ENCODE results near the gene SLC35A4. TPM values are rescaled to one million over a fixed set of nuclear protein-coding genes. Genes with fewer than 3 reads are reported as not detected.

Gene SLC35A4
- total RNA-seq: 100 to 1,000 TPM in 1 of 2 donors, 10 to 100 TPM in 1; 84.3 to 105 TPM
- polyA plus RNA-seq (ENCODE audit: insufficient read depth, low read depth, low replicate concordance): 97.0 TPM
- long read RNA-seq, donor 1, transcript SLC35A4-202 (2 exons, 3,617 nt): minor isoform, 7 of 100 reads
- long read RNA-seq, donor 1, transcript SLC35A4-201 (3 exons, 3,041 nt): major isoform, 39 of 100 reads
- long read RNA-seq, donor 1, partial matches to known transcripts: 54 of 100 reads
- long read RNA-seq, donor 1, other reads (novel, unspliced or antisense): 0 of 100 reads
- long read RNA-seq, donor 2, transcript SLC35A4-201 (3 exons, 3,041 nt): major isoform, 29 of 32 reads
- long read RNA-seq, donor 2, partial matches to known transcripts: 0 of 32 reads
- long read RNA-seq, donor 2, other reads (novel, unspliced or antisense): 0 of 32 reads

GRCh38 chr5:140564196-140565023 is at the start of gene SLC35A4, which contains the start of gene APBB3:
TSS of gene SLC35A4 (plus strand) at chr5:140564828. CDS start at chr5:140567170, 2,342 bp downstream.
TSS of gene APBB3 (minus strand) at chr5:140564598. CDS start at chr5:140564245, 353 bp downstream.
- Histone ChIP-seq H3K4me3 (peak within 1 kb of the TSS; percentile 61 to 76), H3K9me3 (no peaks in the 10 kb centered on the region), H3K27ac (peak within 1 kb of the TSS; percentile 86 to 93), H3K4me1 (peaks cover 29% of the 10 kb centered on the region), H3K27me3 (no peaks in the 10 kb centered on the region), H3K36me3 (ENCODE audit: low read depth, missing control alignments) (no peaks in the 10 kb centered on the region)
- TF ChIP-seq POLR2A (IDR thresholded peaks at IDR 0.05) (peak; percentile 36), CTCF (IDR thresholded peaks at IDR 0.05) (peak in 1 of 3 experiments; percentile 15)
- intact Hi-C loops (cut with DNase I; ENCODE audit: low total_unique reads): no loop called here
- peak; percentile 98 for DNase-seq
- 0% methylated on average over 19 to 66 of the region's 74 CpGs for whole genome bisulfite sequencing, 2 donors

- H3K4me3 ChIP-seq: no peak overlapping the region
- no peak for DNase-seq
- intact Hi-C loops (cut with DNase I; ENCODE audit: low total_unique reads): no loop called here
- H3K9me3 ChIP-seq: no peaks in the 10 kb centered on the region
- H3K4me1 ChIP-seq: no peaks in the 10 kb centered on the region
- TF ChIP-seq CTCF (IDR thresholded peaks at IDR 0.05): no peak
- TF ChIP-seq POLR2A (IDR thresholded peaks at IDR 0.05): no peak
- no peak overlapping the region for H3K27ac ChIP-seq
- WGBS, 2 donors: 88 to 89% methylated on average over 2 of the region's 2 CpGs
- H3K27me3 ChIP-seq: no peaks in the 10 kb centered on the region
- H3K36me3 ChIP-seq (ENCODE audit: low read depth, missing control alignments): no peaks in the 10 kb centered on the region
Measured at GRCh38 chr5:140524003-140524402, 40.6 kb upstream of the SLC35A4 start.

GRCh38 chr5:140540227-140540626 is 24.4 kb upstream of the SLC35A4 start:
- 92 to 97% methylated on average over 1 of the region's 1 CpG for WGBS, 2 donors
- intact Hi-C loops (cut with DNase I; ENCODE audit: low total_unique reads): loop anchor here (10.0 kb wide), 1 partner anchor 95 kb away; the partner anchor contains the start of genes CD14 and TMCO6

GRCh38 chr5:140542972-140543371 is 21.7 kb upstream of the SLC35A4 start:
- no peaks in the 10 kb centered on the region for H3K9me3 ChIP-seq
- peaks cover 14% of the 10 kb centered on the region for H3K4me1 ChIP-seq
- no peaks in the 10 kb centered on the region for H3K27me3 ChIP-seq
- TF ChIP-seq POLR2A (IDR thresholded peaks at IDR 0.05) (no peak), CTCF (IDR thresholded peaks at IDR 0.05) (no peak)
- no peak overlapping the region for H3K27ac ChIP-seq
- intact Hi-C loops (cut with DNase I; ENCODE audit: low total_unique reads): loop anchor here (10.0 kb wide), 1 partner anchor 92 kb away; the partner anchor contains the start of genes CD14 and TMCO6
- 91 to 92% methylated on average over 5 of the region's 5 CpGs for WGBS, 2 donors
- H3K4me3 ChIP-seq: no peak overlapping the region
- H3K36me3 ChIP-seq (ENCODE audit: low read depth, missing control alignments): no peaks in the 10 kb centered on the region
- DNase-seq: no peak

More at GRCh38 chr5:140540227-140540626, 24.4 kb upstream of the SLC35A4 start:
- H3K27me3 ChIP-seq: no peaks in the 10 kb centered on the region
- no peak for TF ChIP-seq CTCF (IDR thresholded peaks at IDR 0.05)
- no peak for TF ChIP-seq POLR2A (IDR thresholded peaks at IDR 0.05)
- no peak for DNase-seq
- H3K4me1 ChIP-seq: no peaks in the 10 kb centered on the region
- H3K27ac ChIP-seq: no peak overlapping the region
- H3K4me3 ChIP-seq: no peak overlapping the region
- no peaks in the 10 kb centered on the region for H3K9me3 ChIP-seq
- H3K36me3 ChIP-seq (ENCODE audit: low read depth, missing control alignments): no peaks in the 10 kb centered on the region

All from testis (tissue), 5 donors.